Measurements from ENCODE around the gene IQGAP3. TPM values are rescaled to one million over a fixed set of nuclear protein-coding genes. Genes with fewer than 3 reads are reported as not detected.

Gene IQGAP3
- total and polyA plus RNA-seq, 2 experiments from 2014 or later: 5.2 to 5.7 TPM

GRCh38 chr1:156517748-156518147, 54.6 kb downstream of the IQGAP3 start:
- H3K9me2 ChIP-seq (replicated peaks; ENCODE audit: insufficient read depth): no peaks in the 10 kb centered on the region
- H3K9me3 ChIP-seq (ENCODE audit: low read depth): no peaks in the 10 kb centered on the region
- H3K27ac ChIP-seq: no peak overlapping the region
- TF ChIP-seq EZH2phosphoT487 (IDR thresholded peaks at IDR 0.05; ENCODE audit: low read depth, severe bottlenecking, unreplicated experiment) (no peak), CTCF (IDR thresholded peaks at IDR 0.05; ENCODE audit: poor library complexity) (no peak), EZH2 (IDR thresholded peaks at IDR 0.05; ENCODE audit: borderline replicate concordance) (no peak)
- H2AFZ ChIP-seq: no peak overlapping the region
- no peaks in the 10 kb centered on the region for H4K20me1 ChIP-seq (ENCODE audit: insufficient read depth, poor library complexity, severe bottlenecking)
- no peaks in the 10 kb centered on the region for H3K4me1 ChIP-seq (ENCODE audit: insufficient read depth)
- no peak overlapping the region for H3K4me2 ChIP-seq
- WGBS (ENCODE audit: low lambda C conversion rate, missing lambda C conversion rate): 69% methylated on average over 4 of the region's 4 CpGs
- H3K36me3 ChIP-seq (replicated peaks; ENCODE audit: insufficient read depth, low read depth): no peaks in the 10 kb centered on the region
- DNase-seq (ENCODE audit: low spot score): no peak
- H3K79me2 ChIP-seq: no peaks in the 10 kb centered on the region
- H3K4me3 ChIP-seq: no peak overlapping the region
- H3K27me3 ChIP-seq: no peaks in the 10 kb centered on the region

GRCh38 chr1:156516821-156517220, 55.5 kb downstream of the IQGAP3 start:
- no peak for DNase-seq (ENCODE audit: low spot score)
- no peaks in the 10 kb centered on the region for H3K9me3 ChIP-seq (ENCODE audit: low read depth)
- H2AFZ ChIP-seq: no peak overlapping the region
- H3K4me1 ChIP-seq (ENCODE audit: insufficient read depth): no peaks in the 10 kb centered on the region
- 89% methylated on average over 4 of the region's 4 CpGs for WGBS (ENCODE audit: low lambda C conversion rate, missing lambda C conversion rate)
- no peaks in the 10 kb centered on the region for H3K36me3 ChIP-seq (replicated peaks; ENCODE audit: insufficient read depth, low read depth)
- H3K4me3 ChIP-seq: no peak overlapping the region
- TF ChIP-seq EZH2phosphoT487 (IDR thresholded peaks at IDR 0.05; ENCODE audit: low read depth, severe bottlenecking, unreplicated experiment) (no peak), CTCF (IDR thresholded peaks at IDR 0.05; ENCODE audit: poor library complexity) (no peak)
- H3K27ac ChIP-seq: no peak overlapping the region
- H3K9me2 ChIP-seq (replicated peaks; ENCODE audit: insufficient read depth): no peaks in the 10 kb centered on the region
- no peaks in the 10 kb centered on the region for H3K27me3 ChIP-seq
- no peaks in the 10 kb centered on the region for H4K20me1 ChIP-seq (ENCODE audit: insufficient read depth, poor library complexity, severe bottlenecking)
- H3K79me2 ChIP-seq: no peaks in the 10 kb centered on the region
- H3K4me2 ChIP-seq: no peak overlapping the region

GRCh38 chr1:156515956-156516355, 56.4 kb downstream of the IQGAP3 start:
- Histone ChIP-seq H2AFZ (no peak overlapping the region), H3K9me2 (replicated peaks; ENCODE audit: insufficient read depth) (no peaks in the 10 kb centered on the region), H3K9me3 (ENCODE audit: low read depth) (no peaks in the 10 kb centered on the region), H3K27ac (no peak overlapping the region), H4K20me1 (ENCODE audit: insufficient read depth, poor library complexity, severe bottlenecking) (no peaks in the 10 kb centered on the region), H3K36me3 (replicated peaks; ENCODE audit: insufficient read depth, low read depth) (no peaks in the 10 kb centered on the region), H3K4me1 (ENCODE audit: insufficient read depth) (no peaks in the 10 kb centered on the region), H3K27me3 (no peaks in the 10 kb centered on the region), H3K79me2 (no peaks in the 10 kb centered on the region), H3K4me3 (no peak overlapping the region), H3K4me2 (no peak overlapping the region)
- TF ChIP-seq EZH2phosphoT487 (IDR thresholded peaks at IDR 0.05; ENCODE audit: low read depth, severe bottlenecking, unreplicated experiment) (no peak), EZH2 (IDR thresholded peaks at IDR 0.05; ENCODE audit: borderline replicate concordance) (no peak), CTCF (IDR thresholded peaks at IDR 0.05; ENCODE audit: poor library complexity) (no peak)
- DNase-seq (ENCODE audit: low spot score): no peak
- 42% methylated on average over 2 of the region's 2 CpGs for WGBS (ENCODE audit: low lambda C conversion rate, missing lambda C conversion rate)

- Histone ChIP-seq H4K20me1 (ENCODE audit: insufficient read depth, poor library complexity, severe bottlenecking) (no peaks in the 10 kb centered on the region), H3K27ac (no peak overlapping the region), H3K9me3 (ENCODE audit: low read depth) (no peaks in the 10 kb centered on the region), H3K36me3 (replicated peaks; ENCODE audit: insufficient read depth, low read depth) (no peaks in the 10 kb centered on the region), H3K9me2 (replicated peaks; ENCODE audit: insufficient read depth) (no peaks in the 10 kb centered on the region), H3K4me3 (no peak overlapping the region), H3K4me1 (ENCODE audit: insufficient read depth) (no peaks in the 10 kb centered on the region), H3K4me2 (no peak overlapping the region), H3K27me3 (no peaks in the 10 kb centered on the region), H3K79me2 (no peaks in the 10 kb centered on the region), H2AFZ (no peak overlapping the region)
- TF ChIP-seq EZH2 (IDR thresholded peaks at IDR 0.05; ENCODE audit: borderline replicate concordance): no peak
- no peak for TF ChIP-seq CTCF (IDR thresholded peaks at IDR 0.05; ENCODE audit: poor library complexity)
- TF ChIP-seq EZH2phosphoT487 (IDR thresholded peaks at IDR 0.05; ENCODE audit: low read depth, severe bottlenecking, unreplicated experiment): no peak
- DNase-seq (ENCODE audit: low spot score): no peak
- 73% methylated on average over 9 of the region's 9 CpGs for WGBS (ENCODE audit: low lambda C conversion rate, missing lambda C conversion rate)
Measured at GRCh38 chr1:156513185-156513584, 59.2 kb downstream of the IQGAP3 start.
